IMR-90 (cell line): ENCODE data around the gene SYT2. TPM values are rescaled to one million over a fixed set of nuclear protein-coding genes. Genes with fewer than 3 reads are reported as not detected.

Source experiments
- ATAC-seq: fragments of 200-7000 bp; cut with Tn5 transposase; 2 replicates; pipeline ENCODE4 v1.9.1; 2020; ENCODE audit warnings: low read depth, mild to moderate bottlenecking, moderate library complexity
- BruUV-seq: library from RNA; stranded (reverse); fragments of 400-500 nt; replicated peaks from 2 replicates; lab custom pipeline; 2021; lab: Mats Ljungman, UMichigan
- CTCF ChIA-PET: fragments of 300-600 bp; formaldehyde crosslinking; extraction: SDS; loops from one replicate; lab custom pipeline; 2021; ENCODE audit warnings: antibody characterized with exemption; lab: Yijun Ruan, JAX
- POLR2A ChIA-PET: fragments of 300-600 bp; sonication (Branson Sonifier 250); formaldehyde crosslinking; loops from one replicate; lab custom pipeline; 2022; ENCODE audit warnings: antibody characterized with exemption; ENCODE audit not compliant: unreplicated experiment; lab: Charles Lee
- DNase-seq: peaks from one replicate; pipeline ENCODE4 v3.0.0; 2013
- H2AFZ ChIP-seq: replicated peaks from 2 replicates; pipeline ENCODE3; 2013; ENCODE audit warnings: low read length, mild to moderate bottlenecking; ENCODE audit not compliant: poor library complexity
- H2AK5ac ChIP-seq: 2 replicates; pipeline ENCODE4 v1.6.1; 2013; ENCODE audit warnings: low read depth, low read length, inconsistent platforms
- H2AK9ac ChIP-seq: replicated peaks from 2 replicates; pipeline ENCODE3; 2013; ENCODE audit warnings: mild to moderate bottlenecking, low read depth, low read length, moderate library complexity; ENCODE audit not compliant: poor library complexity
- H2BK120ac ChIP-seq: 2 replicates; pipeline ENCODE4 v1.6.1; 2013; ENCODE audit warnings: low read depth, low read length, inconsistent platforms
- H2BK15ac ChIP-seq: 3 replicates; pipeline ENCODE4 v1.6.1; 2013; ENCODE audit warnings: low read depth, low read length, inconsistent platforms
- H2BK20ac ChIP-seq: 2 replicates; pipeline ENCODE4 v1.6.1; 2013; ENCODE audit warnings: low read depth, mild to moderate bottlenecking, inconsistent platforms, low read length, moderate library complexity
- H2BK5ac ChIP-seq: 2 replicates; pipeline ENCODE4 v1.6.1; 2013; ENCODE audit warnings: mild to moderate bottlenecking, low read depth, low read length, inconsistent platforms; ENCODE audit not compliant: poor library complexity, severe bottlenecking
- H3K14ac ChIP-seq: replicated peaks from 2 replicates; pipeline ENCODE4 v1.6.1; 2013; ENCODE audit warnings: low read depth, low read length, inconsistent platforms
- H3K18ac ChIP-seq: 2 replicates; pipeline ENCODE4 v1.6.1; 2013; ENCODE audit warnings: low read depth, low read length, control low read depth
- H3K23ac ChIP-seq: 2 replicates; pipeline ENCODE4 v1.6.1; 2013; ENCODE audit warnings: low read depth, low read length, inconsistent platforms
- H3K27ac ChIP-seq: 2 replicates; pipeline ENCODE4 v1.5.1; 2013; ENCODE audit warnings: mild to moderate bottlenecking, control low read depth, low read length; ENCODE audit not compliant: insufficient read depth
- H3K27me3 ChIP-seq: 2 replicates; pipeline ENCODE4 v1.6.1; 2013; ENCODE audit warnings: low read length; ENCODE audit not compliant: control insufficient read depth, insufficient read depth
- H3K36me3 ChIP-seq: 2 replicates; pipeline ENCODE4 v1.6.1; 2013; ENCODE audit warnings: low read length, mixed read lengths; ENCODE audit not compliant: control insufficient read depth, insufficient read depth
- H3K4ac ChIP-seq: 2 replicates; pipeline ENCODE4 v1.6.1; 2013; ENCODE audit warnings: low read depth, low read length, inconsistent platforms
- H3K4me1 ChIP-seq: 2 replicates; pipeline ENCODE4 v1.6.1; 2013; ENCODE audit warnings: low read length, mixed read lengths; ENCODE audit not compliant: control insufficient read depth, insufficient read depth
- H3K4me2 ChIP-seq: 2 replicates; pipeline ENCODE4 v1.6.1; 2013; ENCODE audit warnings: low read depth, mild to moderate bottlenecking, control low read depth, low read length, moderate library complexity
- H3K4me3 ChIP-seq: 2 replicates; pipeline ENCODE4 v1.5.1; 2013; ENCODE audit warnings: low read depth, mild to moderate bottlenecking, control low read depth, low read length, moderate library complexity; ENCODE audit not compliant: insufficient read depth
- H3K56ac ChIP-seq: 2 replicates; pipeline ENCODE4 v1.6.1; 2013; ENCODE audit warnings: low read length, inconsistent platforms; ENCODE audit not compliant: insufficient read depth; ENCODE audit errors: extremely low read depth
- H3K79me1 ChIP-seq, 2 experiments: 2 replicates each; pipeline ENCODE4 v1.6.1; 2013; ENCODE audit warnings: low read length in 2 of 2, inconsistent platforms in 1 of 2, low read depth in 1 of 2
- H3K9ac ChIP-seq: 2 replicates; pipeline ENCODE4 v1.6.1; 2013; ENCODE audit warnings: low read depth, low read length, control low read depth
- H3K9me1 ChIP-seq: 2 replicates; pipeline ENCODE4 v1.6.1; 2013; ENCODE audit warnings: low read length, inconsistent platforms; ENCODE audit not compliant: insufficient read depth
- H3K9me3 ChIP-seq: 2 replicates; pipeline ENCODE4 v1.6.1; 2013; ENCODE audit warnings: low read length; ENCODE audit not compliant: control insufficient read depth, insufficient read depth
- H4K20me1 ChIP-seq: 2 replicates; pipeline ENCODE4 v1.6.1; 2013; ENCODE audit warnings: low read length, inconsistent platforms; ENCODE audit not compliant: insufficient read depth
- H4K5ac ChIP-seq: 2 replicates; pipeline ENCODE4 v1.6.1; 2013; ENCODE audit warnings: mild to moderate bottlenecking, low read depth, low read length, control low read depth
- H4K8ac ChIP-seq, 2 experiments: 2 replicates each; pipeline ENCODE4 v1.6.1; 2013; ENCODE audit warnings: low read depth in 2 of 2, low read length in 2 of 2, control low read depth in 1 of 2, inconsistent platforms in 1 of 2
- H4K91ac ChIP-seq: 2 replicates; pipeline ENCODE4 v1.6.1; 2013; ENCODE audit warnings: low read depth, low read length, inconsistent platforms; ENCODE audit not compliant: insufficient read depth
- BHLHE40 ChIP-seq: fragments of 150-350 bp; IDR thresholded peaks from 2 replicates; pipeline ENCODE4 v1.6.1; 2016; ENCODE audit warnings: mild to moderate bottlenecking, low read depth, low read length
- CEBPB ChIP-seq: IDR thresholded peaks from 2 replicates; pipeline ENCODE4 v1.6.1; 2012; ENCODE audit warnings: low read depth, low read length, improper control_type of control experiment
- CHD1 ChIP-seq: IDR thresholded peaks from 2 replicates; pipeline ENCODE4 v1.6.1; 2012; ENCODE audit warnings: low read depth, low read length, improper control_type of control experiment
- ELK1 ChIP-seq: fragments of 150-350 bp; IDR thresholded peaks from 2 replicates; pipeline ENCODE4 v1.6.1; 2016; ENCODE audit warnings: low read depth, mild to moderate bottlenecking, low read length, moderate library complexity, borderline replicate concordance
- FOS ChIP-seq: fragments of 150-350 bp; IDR thresholded peaks from 2 replicates; pipeline ENCODE4 v1.6.1; 2016; ENCODE audit warnings: low read depth, low read length
- MAZ ChIP-seq: IDR thresholded peaks from 2 replicates; pipeline ENCODE4 v1.6.1; 2012; ENCODE audit warnings: low read depth, mild to moderate bottlenecking, low read length, improper control_type of control experiment, moderate library complexity, borderline replicate concordance
- MXI1 ChIP-seq: IDR thresholded peaks from 2 replicates; pipeline ENCODE4 v1.6.1; 2012; ENCODE audit warnings: low read depth, mild to moderate bottlenecking, low read length, moderate library complexity, borderline replicate concordance
- NFE2L2 ChIP-seq: fragments of 150-350 bp; IDR thresholded peaks from 2 replicates; pipeline ENCODE4 v1.6.1; 2016; ENCODE audit warnings: low read depth, mild to moderate bottlenecking, low read length
- POLR2A ChIP-seq: IDR thresholded peaks from 2 replicates; pipeline ENCODE4 v1.6.1; 2012; ENCODE audit warnings: mild to moderate bottlenecking, low read depth, low read length
- RAD21 ChIP-seq: IDR thresholded peaks from 2 replicates; pipeline ENCODE4 v1.6.1; 2012; ENCODE audit warnings: low read length, improper control_type of control experiment
- RCOR1 ChIP-seq: IDR thresholded peaks from 2 replicates; pipeline ENCODE4 v1.6.1; 2012; ENCODE audit warnings: mild to moderate bottlenecking, low read length, improper control_type of control experiment; ENCODE audit not compliant: insufficient replicate concordance
- RFX5 ChIP-seq: IDR thresholded peaks from 2 replicates; pipeline ENCODE4 v1.8.0; 2012; ENCODE audit warnings: low read depth, mild to moderate bottlenecking, low read length, moderate library complexity
- SMC3 ChIP-seq: fragments of 150-350 bp; IDR thresholded peaks from 2 replicates; pipeline ENCODE4 v1.6.1; 2016; ENCODE audit warnings: low read depth, mild to moderate bottlenecking, antibody characterized with exemption, low read length, moderate library complexity
- USF2 ChIP-seq: fragments of 150-350 bp; IDR thresholded peaks from 2 replicates; pipeline ENCODE4 v1.6.1; 2017; ENCODE audit warnings: mild to moderate bottlenecking, antibody characterized with exemption, low read length, low read depth
- WGBS, 2 experiments: methylation state at CpG; one replicate each; pipeline versions ENCODE4 v1.1.5 to v1.1.7; 2013; ENCODE audit warnings: missing lambda C conversion rate in 2 of 2; ENCODE audit not compliant: insufficient read length in 1 of 2; ENCODE audit errors: extremely low coverage in 2 of 2; 5-methylcytosine and 5-hydroxymethylcytosine counted together
- dilution Hi-C: fragments of 300-500 bp; cut with HindIII; formaldehyde crosslinking; loops from one replicate; pipeline ENCODE4 v1.14.3; 2018; ENCODE audit warnings: low sequenced_read_pairs; ENCODE audit not compliant: unreplicated experiment
- in situ Hi-C: fragments of 300-500 bp; cut with MboI; formaldehyde crosslinking; loops from 3 replicates; pipeline ENCODE4 v1.14.3; 2019; ENCODE audit warnings: low sequenced_read_pairs, inconsistent platforms, mixed read lengths
- intact Hi-C: fragments of 100-400 bp; cut with micrococcal nuclease; formaldehyde crosslinking; loops from 2 replicates; pipeline ENCODE4 v1.10.0; 2022
- polyA plus RNA-seq, 3 experiments: library from polyadenylated mRNA; depleted of rRNA; stranded (reverse); fragments of >200 nt; gene quantifications; 2 replicates each; pipeline ENCODE4 v1.2.3, GENCODE V29; 2012; ENCODE audit warnings: low replicate concordance in 1 of 3
- total RNA-seq: library from RNA; depleted of rRNA; stranded (reverse); fragments of >200 nt; gene quantifications from 2 replicates; pipeline ENCODE4 v1.2.3, GENCODE V29; 2012
- TF ChIP-seq, protein P1 (sequence below): conservative IDR thresholded peaks from 2 replicates; pipeline ENCODE4 v1.5.1; 2012; ENCODE audit warnings: mild to moderate bottlenecking, low read depth, low read length, improper control_type of control experiment

The SYT2 gene
- total and polyA plus RNA-seq, 2 of the 4 experiments (the other 2 are of a cell fraction): under 0.01 TPM

- H3K27me3 ChIP-seq: peaks cover 74% of the 10 kb centered on the region
- 31% methylated on average over 4 of the region's 9 CpGs; no CpG with 5 or more reads in 1 of the 2 experiments for WGBS, 2 experiments
- intact Hi-C loops (no loop called here), in situ Hi-C loops (loop anchor here (5.0 to 10.0 kb wide), 3 partner anchors 217 to 525 kb away; no protein-coding TSS in a partner anchor), dilution Hi-C loops (no loop called here)
- H3K14ac ChIP-seq: no peak overlapping the region
- no peak overlapping the region for H4K5ac ChIP-seq
- no peak overlapping the region for H2AK9ac ChIP-seq
- no peak for ATAC-seq
- H3K9ac ChIP-seq: no peak overlapping the region
- H2AK5ac ChIP-seq: no peak overlapping the region
- H2BK15ac ChIP-seq: no peak overlapping the region
- no peak overlapping the region for H3K27ac ChIP-seq
- no peaks in the 10 kb centered on the region for H4K20me1 ChIP-seq
- no peak overlapping the region for H3K56ac ChIP-seq
- ChIA-PET CTCF (no interaction called here), POLR2A (no interaction called here)
- DNase-seq: no peak
- no peak overlapping the region for H2AFZ ChIP-seq
- no peak overlapping the region for H3K4ac ChIP-seq
- no peak overlapping the region for H4K91ac ChIP-seq
- H3K36me3 ChIP-seq: no peaks in the 10 kb centered on the region
- H3K23ac ChIP-seq: no peak overlapping the region
- no peaks in the 10 kb centered on the region for H3K79me1 ChIP-seq
- H3K9me3 ChIP-seq: no peaks in the 10 kb centered on the region
- no peak overlapping the region for H3K18ac ChIP-seq
- peaks cover 4% of the 10 kb centered on the region; the same call in 1 of the 2 replicates for H3K4me1 ChIP-seq
- no peak for TF ChIP-seq USF2
- no peak for TF ChIP-seq FOS
- TF ChIP-seq RAD21: no peak
- TF ChIP-seq MXI1: no peak
- no peak for TF ChIP-seq BHLHE40
- TF ChIP-seq, protein P1, sequence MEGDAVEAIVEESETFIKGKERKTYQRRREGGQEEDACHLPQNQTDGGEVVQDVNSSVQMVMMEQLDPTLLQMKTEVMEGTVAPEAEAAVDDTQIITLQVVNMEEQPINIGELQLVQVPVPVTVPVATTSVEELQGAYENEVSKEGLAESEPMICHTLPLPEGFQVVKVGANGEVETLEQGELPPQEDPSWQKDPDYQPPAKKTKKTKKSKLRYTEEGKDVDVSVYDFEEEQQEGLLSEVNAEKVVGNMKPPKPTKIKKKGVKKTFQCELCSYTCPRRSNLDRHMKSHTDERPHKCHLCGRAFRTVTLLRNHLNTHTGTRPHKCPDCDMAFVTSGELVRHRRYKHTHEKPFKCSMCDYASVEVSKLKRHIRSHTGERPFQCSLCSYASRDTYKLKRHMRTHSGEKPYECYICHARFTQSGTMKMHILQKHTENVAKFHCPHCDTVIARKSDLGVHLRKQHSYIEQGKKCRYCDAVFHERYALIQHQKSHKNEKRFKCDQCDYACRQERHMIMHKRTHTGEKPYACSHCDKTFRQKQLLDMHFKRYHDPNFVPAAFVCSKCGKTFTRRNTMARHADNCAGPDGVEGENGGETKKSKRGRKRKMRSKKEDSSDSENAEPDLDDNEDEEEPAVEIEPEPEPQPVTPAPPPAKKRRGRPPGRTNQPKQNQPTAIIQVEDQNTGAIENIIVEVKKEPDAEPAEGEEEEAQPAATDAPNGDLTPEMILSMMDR: no peak
- no peak for TF ChIP-seq RFX5
- no peak for TF ChIP-seq MAZ
- no peak for TF ChIP-seq RCOR1
- no peak for TF ChIP-seq ELK1
- no peak for TF ChIP-seq SMC3
- no peak for TF ChIP-seq NFE2L2
- no peak for TF ChIP-seq POLR2A
- TF ChIP-seq CHD1: no peak
- no peak for TF ChIP-seq CEBPB
- no peak overlapping the region for H3K4me2 ChIP-seq
- no peak overlapping the region for H2BK120ac ChIP-seq
- H3K9me1 ChIP-seq: no peaks in the 10 kb centered on the region
- H2BK5ac ChIP-seq: no peak overlapping the region
- no peak overlapping the region for H3K4me3 ChIP-seq
- no TSS peak for BruUV-seq
- no peak overlapping the region for H4K8ac ChIP-seq
- H2BK20ac ChIP-seq: no peak overlapping the region
Measured at GRCh38 chr1:202711949-202712635, 1.8 kb upstream of the SYT2 start.
